ENCODE data around the gene OSGIN1.

OSGIN1 gene

GRCh38 chr16:83981799-83982198 lies 28.8 kb downstream of the OSGIN1 start:
- ChIA-PET CTCF (interaction anchor here (0.6 to 1.0 kb wide), 2 partner anchors 15 to 17 kb away, joined by 3 read pairs; no protein-coding TSS in a partner anchor), POLR2A (no interaction called here)
- TF ChIP-seq LEF1 (IDR thresholded peaks at IDR 0.05; ENCODE audit: borderline replicate concordance) (no peak), SP1 (IDR thresholded peaks at IDR 0.05) (no peak), L3MBTL2 (conservative IDR thresholded peaks at IDR 0.05) (no peak), ARNT (IDR thresholded peaks at IDR 0.05) (no peak), FOXK2 (IDR thresholded peaks at IDR 0.05) (no peak), ELF4 (IDR thresholded peaks at IDR 0.05) (no peak), ZNF384 (IDR thresholded peaks at IDR 0.05) (no peak), BHLHE40 (IDR thresholded peaks at IDR 0.05; ENCODE audit: borderline replicate concordance) (no peak), FOXA1 (IDR thresholded peaks at IDR 0.05) (no peak)
- TF ChIP-seq, protein P1, sequence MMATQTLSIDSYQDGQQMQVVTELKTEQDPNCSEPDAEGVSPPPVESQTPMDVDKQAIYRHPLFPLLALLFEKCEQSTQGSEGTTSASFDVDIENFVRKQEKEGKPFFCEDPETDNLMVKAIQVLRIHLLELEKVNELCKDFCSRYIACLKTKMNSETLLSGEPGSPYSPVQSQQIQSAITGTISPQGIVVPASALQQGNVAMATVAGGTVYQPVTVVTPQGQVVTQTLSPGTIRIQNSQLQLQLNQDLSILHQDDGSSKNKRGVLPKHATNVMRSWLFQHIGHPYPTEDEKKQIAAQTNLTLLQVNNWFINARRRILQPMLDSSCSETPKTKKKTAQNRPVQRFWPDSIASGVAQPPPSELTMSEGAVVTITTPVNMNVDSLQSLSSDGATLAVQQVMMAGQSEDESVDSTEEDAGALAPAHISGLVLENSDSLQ (IDR thresholded peaks at IDR 0.05): no peak
- DNase-seq (ENCODE audit: extremely low spot score): no peak

DNA sequence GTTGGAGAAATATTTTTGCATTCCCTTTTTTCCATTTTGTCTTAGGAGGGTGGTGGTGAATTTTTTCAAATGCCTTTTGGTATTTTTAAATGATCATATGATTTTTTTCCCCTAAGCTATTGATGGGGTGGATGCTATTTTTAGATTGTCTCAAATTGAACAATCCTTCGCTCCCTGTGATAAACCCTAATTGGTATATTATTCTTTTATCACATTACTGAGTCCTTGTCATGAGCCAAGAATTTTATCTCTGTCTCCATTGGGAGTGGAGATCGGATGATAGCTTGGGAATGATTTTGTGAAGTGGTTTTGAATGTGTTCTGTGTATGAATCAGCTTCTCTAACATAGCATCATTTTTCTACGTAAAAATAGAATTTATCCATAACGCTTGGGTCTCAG lies 30.5 kb downstream of the OSGIN1 start:
- ChIA-PET POLR2A (no interaction called here), CTCF (interaction anchor here (0.6 kb wide), 1 partner anchor 509 kb away, joined by 3 read pairs; no protein-coding TSS in a partner anchor)
- TF ChIP-seq CTBP1 (IDR thresholded peaks at IDR 0.05; ENCODE audit: borderline replicate concordance) (no peak), NFRKB (IDR thresholded peaks at IDR 0.05) (no peak), ZNF384 (IDR thresholded peaks at IDR 0.05) (no peak), HDGF (IDR thresholded peaks at IDR 0.05; ENCODE audit: borderline replicate concordance) (no peak), FOXA1 (IDR thresholded peaks at IDR 0.05) (no peak), SP1 (IDR thresholded peaks at IDR 0.05) (no peak), SUZ12 (IDR thresholded peaks at IDR 0.05) (no peak), LEF1 (IDR thresholded peaks at IDR 0.05; ENCODE audit: borderline replicate concordance) (no peak), L3MBTL2 (conservative IDR thresholded peaks at IDR 0.05) (no peak), FOXK2 (IDR thresholded peaks at IDR 0.05) (no peak)
- TF ChIP-seq, protein P1 (IDR thresholded peaks at IDR 0.05): no peak
- DNase-seq (ENCODE audit: extremely low spot score): no peak

GRCh38 chr16:83989300-83989699 lies 36.3 kb downstream of the OSGIN1 start:
- DNase-seq (ENCODE audit: extremely low spot score): no peak
- TF ChIP-seq HDGF (IDR thresholded peaks at IDR 0.05; ENCODE audit: borderline replicate concordance) (no peak), CTBP1 (IDR thresholded peaks at IDR 0.05; ENCODE audit: borderline replicate concordance) (no peak), NFRKB (IDR thresholded peaks at IDR 0.05) (no peak), ZNF384 (IDR thresholded peaks at IDR 0.05) (no peak), FOXA1 (IDR thresholded peaks at IDR 0.05) (no peak), FOXK2 (IDR thresholded peaks at IDR 0.05) (no peak), BHLHE40 (IDR thresholded peaks at IDR 0.05; ENCODE audit: borderline replicate concordance) (no peak), L3MBTL2 (conservative IDR thresholded peaks at IDR 0.05) (no peak)
- TF ChIP-seq, protein P1 (IDR thresholded peaks at IDR 0.05): no peak
- ChIA-PET POLR2A (no interaction called here), CTCF (interaction anchor here (0.6 kb wide), 1 partner anchor 540 kb away, joined by 5 read pairs; no protein-coding TSS in a partner anchor)

- ChIA-PET CTCF (no interaction called here), POLR2A (no interaction called here)
- TF ChIP-seq SP1 (IDR thresholded peaks at IDR 0.05) (no peak), ARNT (IDR thresholded peaks at IDR 0.05) (no peak), NFRKB (IDR thresholded peaks at IDR 0.05) (no peak), FOXK2 (IDR thresholded peaks at IDR 0.05) (no peak)
- no peak for DNase-seq (ENCODE audit: extremely low spot score)
Measured at GRCh38 chr16:83990492-83990891, 37.5 kb downstream of the OSGIN1 start.

GRCh38 chr16:83992624-83993023 lies 39.6 kb downstream of the OSGIN1 start:
- DNase-seq (ENCODE audit: extremely low spot score): no peak
- POLR2A ChIA-PET: interaction anchor here (1.0 kb wide), 1 partner anchor 15 kb away, joined by 3 read pairs; no protein-coding TSS in a partner anchor
- no peak for TF ChIP-seq HDGF (IDR thresholded peaks at IDR 0.05; ENCODE audit: borderline replicate concordance)
- no peak for TF ChIP-seq FOXK2 (IDR thresholded peaks at IDR 0.05)
- no peak for TF ChIP-seq LEF1 (IDR thresholded peaks at IDR 0.05; ENCODE audit: borderline replicate concordance)
- TF ChIP-seq ARNT (IDR thresholded peaks at IDR 0.05): no peak
- TF ChIP-seq ELF4 (IDR thresholded peaks at IDR 0.05): no peak
- no peak for TF ChIP-seq ZNF384 (IDR thresholded peaks at IDR 0.05)
- no peak for TF ChIP-seq SUZ12 (IDR thresholded peaks at IDR 0.05)
- TF ChIP-seq FOXM1 (IDR thresholded peaks at IDR 0.05; ENCODE audit: borderline replicate concordance): no peak
- TF ChIP-seq, protein P1 (IDR thresholded peaks at IDR 0.05): no peak
- TF ChIP-seq TARDBP (IDR thresholded peaks at IDR 0.05): no peak
- no peak for TF ChIP-seq L3MBTL2 (conservative IDR thresholded peaks at IDR 0.05)
- CTCF ChIA-PET: no interaction called here

DNA sequence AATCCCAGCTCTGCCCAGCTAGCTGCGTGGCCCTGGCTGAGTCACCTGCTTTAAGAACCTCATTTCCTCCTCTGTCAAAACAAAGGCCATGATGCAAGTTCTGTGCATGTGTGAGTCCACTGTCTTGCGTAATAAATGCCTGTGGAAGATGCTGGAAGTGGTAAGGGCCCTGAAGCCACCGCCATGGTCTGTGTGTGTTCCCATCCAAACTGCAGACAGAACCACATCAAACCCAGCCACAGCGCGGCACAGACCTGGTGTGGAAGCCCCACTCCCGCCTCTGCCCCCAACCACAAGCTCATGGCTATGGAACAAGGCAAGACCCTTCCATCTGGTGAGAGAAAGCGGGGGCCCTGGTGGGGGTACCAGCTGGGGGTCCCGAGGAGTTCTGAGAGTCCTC lies 41.0 kb downstream of the OSGIN1 start:
- TF ChIP-seq LEF1 (IDR thresholded peaks at IDR 0.05; ENCODE audit: borderline replicate concordance) (no peak), FOXM1 (IDR thresholded peaks at IDR 0.05; ENCODE audit: borderline replicate concordance) (no peak), BHLHE40 (IDR thresholded peaks at IDR 0.05; ENCODE audit: borderline replicate concordance) (no peak), TARDBP (IDR thresholded peaks at IDR 0.05) (no peak), FOXA1 (IDR thresholded peaks at IDR 0.05) (no peak), ELF4 (IDR thresholded peaks at IDR 0.05) (no peak), CTBP1 (IDR thresholded peaks at IDR 0.05; ENCODE audit: borderline replicate concordance) (no peak), HDGF (IDR thresholded peaks at IDR 0.05; ENCODE audit: borderline replicate concordance) (no peak), FOXK2 (IDR thresholded peaks at IDR 0.05) (no peak), SP1 (IDR thresholded peaks at IDR 0.05) (no peak)
- TF ChIP-seq, protein P1 (IDR thresholded peaks at IDR 0.05): no peak
- no peak for DNase-seq (ENCODE audit: extremely low spot score)
- ChIA-PET POLR2A (no interaction called here), CTCF (interaction anchor here (1.1 kb wide), 1 partner anchor 51 kb away, joined by 4 read pairs; no protein-coding TSS in a partner anchor)
